COLO829 (cell line): ENCODE results near the gene RRP12.
"Not testable (repeated sequence)": the region's sequence is repeated elsewhere in the genome, so short reads cannot be mapped to it uniquely, and the experiment has no call there.

Experiments
- DNase-seq: peaks from one replicate; pipeline ENCODE4 v3.0.0; 2012; ENCODE audit warnings: low spot score

Gene RRP12

GRCh38 chr10:97406483-97406882, 5.3 kb upstream of the RRP12 start:
- DNase-seq, result not testable (repeated sequence)

- DNase-seq, result no peak
Measured at GRCh38 chr10:97406064-97406463, 4.9 kb upstream of the RRP12 start.

GRCh38 chr10:97404044-97404443, 2.9 kb upstream of the RRP12 start:
- DNase-seq, result no peak

DNA sequence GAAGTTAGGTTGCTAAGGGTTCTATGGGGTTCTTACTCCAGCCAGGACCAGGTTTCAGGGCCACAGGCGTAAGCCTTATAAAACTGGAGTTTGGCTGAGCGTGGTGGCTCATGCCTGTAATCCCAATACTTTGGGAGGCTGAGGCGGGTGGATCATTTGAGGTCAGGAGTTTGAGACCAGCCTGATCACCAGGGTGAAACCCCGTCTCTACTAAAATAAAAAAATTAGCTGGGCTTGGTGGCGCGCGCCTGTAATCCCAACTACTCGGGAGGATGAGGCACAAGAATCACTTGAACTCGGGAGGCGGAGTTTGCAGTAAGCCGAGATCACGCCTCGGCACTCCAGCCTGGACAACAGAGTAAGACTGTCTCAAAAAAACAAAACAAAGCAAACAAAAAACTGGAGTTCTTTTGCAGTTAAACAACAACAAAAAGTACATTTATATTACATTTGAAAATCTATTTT, 347 bp upstream of the RRP12 start:
- DNase-seq, result no peak

DNA sequence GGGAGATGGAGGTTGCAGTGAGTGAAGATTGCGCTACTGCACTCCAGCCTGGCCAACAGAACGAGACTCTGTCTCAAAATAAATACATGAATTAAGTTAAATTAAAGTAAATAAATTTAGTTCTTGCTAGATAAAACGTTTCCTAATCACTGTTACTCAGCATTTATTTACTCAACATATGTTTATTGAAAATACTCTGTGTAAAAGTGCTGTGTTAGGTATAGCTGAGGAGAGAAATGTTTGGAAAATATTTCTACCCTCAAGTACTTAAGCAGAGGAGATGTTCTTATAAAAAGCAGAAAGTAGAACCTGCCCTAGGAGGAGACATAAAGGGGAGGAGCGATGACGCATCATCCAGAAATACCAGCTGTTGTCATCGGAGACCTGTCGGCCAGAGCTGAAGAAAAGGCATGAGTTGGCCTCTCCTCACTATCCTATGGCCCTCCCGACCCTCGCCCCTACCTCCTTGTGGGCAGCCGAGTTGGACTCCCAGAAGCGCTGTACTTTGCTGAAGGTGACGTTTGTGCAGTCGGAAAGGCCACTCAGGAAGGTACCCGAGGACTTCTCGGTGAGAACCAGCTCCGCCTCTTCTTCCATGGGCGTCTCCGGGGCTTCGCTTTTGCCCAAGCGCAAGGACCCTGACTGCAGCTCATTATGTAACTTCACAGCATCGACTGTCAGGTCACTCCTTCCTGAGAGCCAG, 1.1 kb downstream of the RRP12 start:
- peak; percentile 53 for DNase-seq

- DNase-seq, result no peak
Measured at GRCh38 chr10:97396056-97396455, 5.1 kb downstream of the RRP12 start.

- no peak for DNase-seq
Measured at GRCh38 chr10:97393034-97393573, 8.0 kb downstream of the RRP12 start.

DNA sequence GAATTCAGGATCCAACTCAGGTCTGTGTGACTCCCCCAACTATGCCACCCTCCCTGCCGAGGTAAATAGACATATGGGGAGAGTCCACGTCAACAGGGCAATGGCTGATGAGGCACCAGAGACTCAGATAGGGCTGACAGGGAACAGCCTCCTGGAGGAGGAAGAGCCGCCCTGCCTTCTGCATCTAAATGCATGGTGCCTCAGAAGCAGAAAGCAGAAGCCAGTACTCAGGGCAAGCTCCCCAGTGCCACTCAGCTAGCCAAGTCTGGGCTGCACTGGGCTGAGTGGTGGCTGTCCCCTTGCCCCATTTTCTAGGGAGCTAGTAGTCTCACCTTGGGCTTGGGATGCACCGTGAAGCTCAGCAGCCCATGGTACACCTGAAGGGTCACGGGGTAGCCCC, 11.0 kb downstream of the RRP12 start:
- DNase-seq, result no peak

- no peak for DNase-seq
Measured at GRCh38 chr10:97388152-97388551, 13.0 kb downstream of the RRP12 start.

- DNase-seq, result no peak
Measured at GRCh38 chr10:97385565-97385964, 15.6 kb downstream of the RRP12 start.

DNA sequence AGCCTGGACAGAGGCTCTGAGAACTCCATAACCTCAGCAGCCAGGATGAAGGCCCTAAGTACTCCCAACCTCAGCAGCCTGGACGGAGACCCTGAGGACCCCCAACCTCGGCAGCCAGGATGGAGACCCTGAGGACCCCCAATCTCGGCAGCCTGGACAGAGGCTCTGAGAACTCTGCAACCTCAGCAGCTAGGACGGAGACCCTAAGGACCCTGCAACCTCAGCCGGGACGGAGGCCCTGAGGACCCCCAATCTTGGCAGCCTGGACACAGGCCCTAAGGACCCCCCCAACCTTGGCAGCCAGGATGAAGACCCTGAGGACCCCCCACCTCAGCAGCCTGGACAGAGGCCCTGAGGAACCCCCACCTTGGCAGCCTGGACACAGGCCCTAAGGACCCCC, 16.5 kb downstream of the RRP12 start:
- DNase-seq, result no peak

DNA sequence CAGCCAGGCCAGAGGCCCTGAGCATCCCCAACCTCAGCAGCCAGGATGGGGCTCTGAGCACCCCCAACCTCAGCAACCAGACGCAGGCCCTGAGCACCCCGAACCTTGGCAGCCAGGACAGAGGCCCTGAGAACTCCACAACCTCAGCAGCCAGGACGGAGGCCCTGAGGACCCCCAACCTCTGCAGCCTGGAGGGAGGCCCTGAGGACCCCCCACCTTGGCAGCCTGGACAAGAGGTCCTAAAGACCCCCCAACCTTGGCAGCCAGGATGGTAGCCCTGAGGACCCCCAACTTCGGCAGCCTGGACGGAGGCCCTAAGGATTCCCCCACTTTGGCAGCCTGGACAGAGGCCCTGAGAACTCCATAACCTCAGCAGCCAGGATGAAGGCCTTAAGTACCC, 17.0 kb downstream of the RRP12 start:
- no peak for DNase-seq

GRCh38 chr10:97383159-97383558, 18.0 kb downstream of the RRP12 start:
- DNase-seq, result no peak

DNA sequence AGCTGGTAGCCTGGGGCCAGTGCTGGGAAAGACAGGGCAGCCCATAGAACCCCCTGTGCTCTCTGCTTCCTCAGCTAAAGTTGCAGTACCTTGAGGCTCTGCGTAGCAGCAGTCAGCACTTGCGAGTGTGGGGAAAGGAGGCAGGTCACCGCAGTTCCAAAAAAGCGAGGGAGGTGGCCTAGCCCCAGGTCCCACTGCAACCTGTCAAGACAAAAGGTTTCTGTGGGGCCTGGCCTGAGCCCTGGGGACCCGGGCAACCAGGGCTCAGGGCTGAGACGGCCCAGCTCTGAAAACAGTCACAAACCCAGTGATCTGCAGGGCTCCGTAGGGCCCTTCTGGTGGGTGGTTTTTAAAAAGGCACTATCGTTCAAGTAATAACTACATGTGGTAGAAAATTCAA, 19.5 kb downstream of the RRP12 start:
- DNase-seq, result no peak

DNA sequence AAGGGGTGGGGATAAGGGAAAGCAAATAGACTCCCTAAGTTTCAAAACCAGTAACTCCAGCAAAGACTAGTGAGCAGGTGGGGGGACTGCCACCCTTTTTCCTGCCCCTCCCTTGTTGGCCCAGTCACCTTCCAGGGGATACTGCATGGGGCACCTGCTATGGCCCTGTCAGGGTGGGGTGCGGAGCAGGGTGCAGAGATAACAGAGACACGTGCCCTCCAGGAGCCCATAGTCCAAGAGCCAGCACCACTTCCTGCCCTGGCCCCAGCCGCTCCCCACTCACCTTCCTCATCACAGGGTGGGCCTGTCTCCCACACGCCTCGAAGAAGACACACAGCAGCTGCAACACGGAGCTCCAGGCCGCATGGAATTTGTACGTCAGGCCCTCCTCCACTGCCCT, 20.6 kb downstream of the RRP12 start:
- DNase-seq, result no peak

DNA sequence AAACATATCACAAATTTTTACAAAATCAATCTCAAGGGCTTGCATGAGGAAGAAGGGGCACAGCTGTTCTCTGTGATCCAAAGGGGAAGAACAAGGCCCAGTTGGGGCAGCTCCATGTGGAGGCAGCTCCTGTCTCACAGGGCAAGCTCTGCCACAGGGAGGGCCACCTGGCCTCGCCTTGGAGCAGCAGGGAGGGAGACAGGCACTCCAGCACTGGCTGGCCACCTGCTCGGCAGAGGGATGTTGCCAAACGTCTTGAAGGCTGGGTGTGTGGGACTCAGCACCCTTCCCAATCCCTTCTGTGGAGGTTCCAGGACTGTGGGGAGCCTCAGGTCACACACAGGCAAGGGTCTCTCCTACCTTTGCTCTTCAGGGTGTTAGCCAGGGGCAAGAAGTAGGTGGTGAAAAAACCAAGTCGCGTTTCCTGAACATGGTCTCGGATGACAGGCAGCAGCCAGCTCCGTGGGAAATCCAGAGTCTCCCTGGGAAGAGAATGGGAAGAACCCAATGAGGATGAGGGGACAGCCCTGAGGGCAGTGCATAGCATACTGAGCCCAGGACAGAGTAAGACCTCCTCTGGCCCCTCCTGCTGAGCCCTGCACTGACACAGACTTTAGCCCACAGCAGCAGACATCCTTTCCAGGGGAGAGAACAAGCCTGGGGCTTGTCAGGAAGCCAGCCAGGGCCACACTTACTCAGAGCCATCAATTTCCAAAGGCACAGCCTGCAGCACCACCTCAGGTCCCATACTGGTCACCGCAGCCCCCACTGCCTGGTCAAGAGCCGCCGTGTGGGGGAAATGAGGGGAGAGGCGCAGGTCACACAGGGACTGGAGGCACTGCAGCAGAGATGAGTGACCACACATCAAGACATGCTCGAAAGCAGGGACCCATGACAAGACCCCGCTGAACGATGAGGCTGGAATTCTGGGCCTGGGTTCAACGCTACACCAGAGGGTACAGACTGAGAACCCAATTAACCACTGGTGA, 21.9 kb downstream of the RRP12 start:
- DNase-seq, result no peak

DNA sequence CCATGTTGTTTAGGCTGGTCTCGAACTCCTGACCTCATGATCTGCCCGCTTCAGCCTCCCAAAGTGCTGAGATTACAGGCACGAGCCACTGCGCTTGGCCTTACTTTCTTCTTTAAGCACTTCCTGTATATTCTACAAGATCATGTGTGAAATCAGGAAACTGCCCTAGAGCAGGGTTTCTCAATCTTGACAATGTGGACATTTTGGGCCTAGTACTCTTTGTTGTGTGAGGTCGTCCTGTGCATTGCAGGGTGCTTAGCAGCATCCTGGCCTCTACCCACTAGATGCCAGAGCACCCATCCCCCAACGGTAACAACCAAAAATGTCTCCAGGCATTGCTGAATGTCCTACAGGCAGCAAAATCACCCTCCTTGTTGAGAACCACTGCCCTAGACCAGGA, 24.7 kb downstream of the RRP12 start:
- no peak for DNase-seq

DNA sequence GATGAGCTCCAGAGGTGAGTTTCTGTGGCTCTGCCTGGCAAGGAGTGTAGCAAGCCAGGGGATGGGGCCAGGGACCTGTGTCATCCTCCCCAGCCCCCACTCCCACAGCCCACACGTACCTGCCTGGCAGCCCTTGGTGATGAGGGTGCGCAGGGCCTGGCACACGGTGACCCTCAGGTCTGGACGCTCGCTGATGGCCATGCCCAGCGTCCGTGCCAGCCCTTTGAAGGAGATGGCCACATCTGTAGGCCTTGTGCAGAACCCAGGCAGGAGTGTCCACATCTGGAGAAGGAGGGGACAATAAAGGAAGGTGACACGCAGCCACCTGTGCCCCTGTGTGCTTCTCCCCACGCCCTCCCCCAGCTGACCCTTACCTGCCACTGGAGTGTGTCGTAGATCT, 27.7 kb downstream of the RRP12 start:
- no peak for DNase-seq

DNA sequence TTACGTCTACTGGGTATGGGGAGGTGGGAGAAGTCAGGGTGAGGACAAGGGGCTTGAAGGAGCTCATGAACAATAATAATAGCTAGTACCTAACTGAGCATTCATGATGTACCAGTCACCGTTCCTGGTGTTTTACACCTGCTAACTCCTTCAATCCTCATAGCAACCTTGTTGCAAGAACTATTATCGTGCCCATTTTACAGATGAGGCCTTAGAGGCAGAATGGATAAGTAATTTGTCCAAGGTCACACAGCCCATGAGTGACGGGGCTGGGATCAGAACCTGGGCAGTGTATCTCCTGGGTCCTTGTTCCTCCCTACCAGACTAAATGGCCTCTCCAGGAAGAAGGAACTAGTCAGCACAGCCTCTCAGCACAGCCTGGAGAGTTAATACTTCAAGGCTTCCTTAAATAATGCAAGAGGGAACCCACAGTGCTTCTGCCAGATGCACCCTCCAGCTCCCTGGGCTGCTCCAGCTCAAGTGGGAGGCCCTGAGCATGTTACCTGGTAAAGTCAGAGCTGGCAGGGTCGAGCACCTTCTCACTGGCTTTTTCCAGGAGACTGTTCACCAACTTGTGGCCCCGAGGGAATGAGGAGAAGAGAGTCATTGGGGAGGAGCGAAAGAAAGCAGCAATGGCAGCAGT, 28.8 kb downstream of the RRP12 start:
- no peak for DNase-seq

DNA sequence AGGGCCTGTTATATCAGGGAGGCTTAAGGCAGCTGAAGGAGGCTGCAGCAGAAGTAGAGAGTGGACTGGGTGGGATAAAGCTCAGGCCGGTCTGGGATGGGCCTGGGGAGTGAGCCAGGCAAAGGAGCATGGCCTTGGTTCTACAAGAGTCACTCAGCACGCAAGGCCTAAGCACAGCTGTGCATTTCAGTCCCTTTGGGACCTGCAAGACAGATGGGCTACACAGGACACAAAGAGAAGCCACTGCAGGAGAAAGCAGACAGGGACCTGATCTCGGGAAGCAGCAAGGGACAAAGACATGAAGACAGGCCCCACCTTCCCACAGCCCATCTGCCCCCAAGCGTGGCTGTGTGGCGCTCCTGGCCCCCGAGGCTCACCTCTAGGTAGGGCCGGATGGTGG, 29.4 kb downstream of the RRP12 start:
- no peak for DNase-seq

DNA sequence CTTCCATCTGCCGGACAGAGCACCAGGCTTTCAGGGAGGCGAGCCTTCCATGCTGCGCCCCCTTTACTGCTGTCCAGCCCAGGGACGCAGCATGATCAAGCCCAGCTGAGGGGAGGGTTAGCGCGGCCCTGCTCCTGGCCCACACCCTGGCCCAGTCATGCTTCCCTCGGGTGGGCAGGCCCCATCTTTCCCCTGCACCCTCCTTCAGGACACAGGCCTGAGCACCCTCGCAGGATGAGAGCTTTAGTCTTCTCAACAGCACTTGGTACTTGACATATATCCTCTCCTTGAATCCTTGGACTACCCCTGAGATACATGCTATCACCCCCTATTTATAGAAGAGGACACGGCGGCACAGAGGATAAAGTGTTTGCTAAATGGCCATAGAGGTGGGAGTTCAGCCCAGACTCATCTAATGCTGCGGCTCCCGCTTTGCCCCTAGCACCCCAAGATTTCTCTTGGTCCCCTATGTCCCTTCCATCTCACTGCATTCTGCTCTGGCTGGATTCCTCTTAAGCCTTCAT, 34.0 kb downstream of the RRP12 start:
- DNase-seq, result no peak

- DNase-seq, result no peak
Measured at GRCh38 chr10:97366572-97366971, 34.6 kb downstream of the RRP12 start.
